Stimulated activated CD4-positive, alpha-beta T cell treated with anti-CD3 and anti-CD28 coated beads, Interleukin-2, amount 100 ng/mL, for 4 hours (primary cell): ENCODE measurements around the gene ZSCAN10.

Experiments
- DNase-seq: peaks from one replicate; pipeline ENCODE4 v3.0.0-alpha.2; 2020; ENCODE audit warnings: low read depth

ZSCAN10 gene

DNA sequence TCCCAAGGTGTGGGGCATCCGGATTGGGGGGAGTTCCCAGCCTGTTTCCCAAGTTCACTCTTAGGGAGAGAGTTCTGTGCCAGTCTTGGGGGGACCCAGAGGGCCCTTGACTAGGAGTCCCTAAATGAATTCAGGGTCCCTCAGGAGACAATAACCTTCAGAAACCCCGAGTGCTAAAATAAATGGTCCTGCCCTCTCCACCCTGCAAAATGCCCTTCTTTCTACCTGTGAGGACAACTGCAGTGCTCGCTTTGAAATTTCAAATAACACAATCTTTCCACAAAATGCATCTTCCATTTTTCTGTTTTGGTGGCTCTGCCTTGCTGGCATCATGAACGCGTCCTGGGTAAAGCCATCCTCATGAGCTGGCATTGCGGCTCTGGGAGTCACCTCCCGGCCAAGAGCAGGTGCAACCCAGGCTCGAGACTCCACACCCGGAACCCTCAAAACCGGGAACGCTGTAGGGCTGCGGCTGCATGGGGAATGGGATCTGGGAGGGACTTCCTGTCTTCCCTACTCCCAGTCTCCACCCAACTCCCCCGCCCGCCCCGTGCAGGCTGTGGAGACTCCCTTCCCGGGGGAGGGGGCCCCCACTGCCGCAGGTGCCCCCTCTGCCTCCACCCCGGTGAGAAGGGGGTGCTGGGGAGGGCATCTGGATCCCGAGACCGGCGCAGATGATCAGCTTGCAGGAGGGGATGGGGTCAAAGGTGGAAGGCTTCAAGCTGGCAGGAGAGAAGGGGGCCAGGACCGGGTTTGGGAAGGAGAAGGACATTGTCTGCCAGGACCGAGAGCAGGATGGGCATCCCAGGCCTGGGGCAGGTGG lies 13.2 kb upstream of the ZSCAN10 start, which contains the start of gene ZNF205:
Gene ZNF205, plus strand, starts transcription at position 529 of the 823 bp plus-strand sequence. CDS start 845 bp downstream, outside the sequence.
- no peak for DNase-seq

DNA sequence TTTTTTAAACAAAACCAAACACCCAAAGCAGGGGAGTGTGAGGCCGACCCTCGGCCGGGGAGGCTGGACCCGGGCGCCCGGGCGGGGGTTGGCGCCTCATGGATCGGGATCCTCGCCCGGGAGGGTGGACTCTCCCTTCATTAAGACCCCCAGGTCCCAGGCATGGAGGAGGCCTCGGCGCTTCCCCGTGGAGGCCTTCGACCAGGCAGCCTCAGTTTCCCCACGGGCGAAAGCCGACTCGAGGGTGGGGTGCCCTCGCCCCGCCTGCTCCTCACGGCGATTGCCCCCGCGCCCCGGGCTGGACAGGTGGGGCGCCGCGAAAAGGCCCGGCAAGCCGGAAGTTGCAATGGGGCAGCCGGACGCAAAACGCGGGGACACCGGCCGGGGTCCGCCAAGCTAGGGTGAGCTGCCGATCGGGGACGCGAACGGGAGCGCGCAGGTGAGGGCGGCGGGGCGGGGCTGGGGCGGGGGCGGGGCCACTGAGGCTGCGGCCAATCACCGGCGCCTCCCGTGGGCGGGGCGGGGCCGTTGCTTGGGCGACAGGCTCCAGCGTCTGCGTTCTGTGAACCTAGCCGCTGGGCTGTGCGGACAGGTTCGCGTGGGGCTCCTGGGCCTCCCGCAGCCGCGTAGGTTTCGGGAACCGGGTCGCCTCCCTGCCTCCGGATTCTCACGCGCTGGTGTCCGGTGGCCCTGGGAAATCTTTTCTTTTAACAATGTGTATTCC lies 7.3 kb upstream of the ZSCAN10 start:
- DNase-seq, result peak; percentile 83

DNA sequence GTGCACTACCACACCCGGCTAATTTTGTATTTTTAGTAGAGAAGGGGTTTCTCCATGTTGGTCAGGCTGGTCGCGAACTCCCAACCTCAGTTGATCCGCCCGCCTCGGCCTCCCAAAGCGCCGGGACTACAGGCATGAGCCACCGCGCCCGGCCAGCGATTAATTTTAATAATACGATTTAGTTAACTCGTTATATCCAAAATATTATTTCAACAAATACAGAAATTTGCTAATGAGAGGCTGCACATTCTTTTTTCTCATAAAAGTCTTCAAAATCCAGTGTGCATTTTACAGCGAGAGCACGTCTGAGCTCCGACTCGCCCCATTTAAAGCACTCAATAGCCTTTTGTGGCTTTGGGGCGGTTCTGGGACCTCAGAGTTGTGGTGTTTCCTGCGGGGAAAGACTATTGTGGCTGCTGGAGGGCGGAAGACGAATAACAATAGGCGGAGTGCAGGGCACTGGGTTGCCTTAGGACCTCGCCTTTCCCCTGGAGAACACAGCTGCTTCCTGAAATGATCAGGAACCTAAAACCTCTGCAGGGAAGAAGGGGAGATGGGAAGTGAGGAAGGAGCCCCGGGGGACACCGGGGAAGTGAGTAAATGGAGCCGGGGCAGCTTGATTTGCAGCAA lies 2.9 kb upstream of the ZSCAN10 start:
- no peak for DNase-seq

DNA sequence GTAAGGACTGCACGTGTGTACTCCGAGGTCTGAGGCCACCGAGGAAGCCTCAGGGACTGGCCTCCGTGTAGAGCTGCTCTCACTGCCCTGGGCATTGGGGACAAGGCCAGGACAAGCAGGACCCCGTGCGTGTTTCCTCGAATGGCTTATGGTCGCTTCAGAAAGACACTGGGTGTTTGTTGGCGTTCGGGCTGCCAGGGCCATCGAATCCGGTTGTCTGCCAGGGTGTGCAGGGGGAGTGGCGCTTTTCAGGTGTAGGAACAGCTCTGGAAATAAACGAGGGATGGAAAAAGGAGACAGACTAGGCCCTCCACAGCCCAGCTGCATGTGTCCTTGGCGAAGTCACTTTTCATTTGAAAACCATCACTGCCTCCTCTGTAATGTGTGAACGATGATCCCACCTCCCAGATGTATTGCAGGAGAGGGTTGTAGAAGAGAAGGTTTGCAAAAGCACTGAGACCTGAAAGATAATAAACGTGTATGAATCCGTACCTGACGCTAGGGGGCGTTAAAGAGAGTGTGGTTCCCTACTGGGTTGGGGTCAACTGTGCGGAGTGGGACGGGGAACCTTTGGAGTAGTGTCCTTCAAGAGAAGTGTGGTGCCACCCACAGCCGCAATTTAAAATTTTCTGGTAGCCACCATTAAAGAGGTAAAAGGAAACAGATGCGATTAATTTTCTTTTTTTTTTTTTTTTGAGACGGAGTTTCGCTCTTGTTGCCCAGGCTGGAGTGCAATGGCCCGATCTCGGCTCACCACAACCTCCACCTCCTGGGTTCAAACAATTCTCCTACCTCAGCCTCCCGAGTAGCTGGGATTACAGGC lies 2.1 kb upstream of the ZSCAN10 start:
- peak; percentile 29 for DNase-seq

DNA sequence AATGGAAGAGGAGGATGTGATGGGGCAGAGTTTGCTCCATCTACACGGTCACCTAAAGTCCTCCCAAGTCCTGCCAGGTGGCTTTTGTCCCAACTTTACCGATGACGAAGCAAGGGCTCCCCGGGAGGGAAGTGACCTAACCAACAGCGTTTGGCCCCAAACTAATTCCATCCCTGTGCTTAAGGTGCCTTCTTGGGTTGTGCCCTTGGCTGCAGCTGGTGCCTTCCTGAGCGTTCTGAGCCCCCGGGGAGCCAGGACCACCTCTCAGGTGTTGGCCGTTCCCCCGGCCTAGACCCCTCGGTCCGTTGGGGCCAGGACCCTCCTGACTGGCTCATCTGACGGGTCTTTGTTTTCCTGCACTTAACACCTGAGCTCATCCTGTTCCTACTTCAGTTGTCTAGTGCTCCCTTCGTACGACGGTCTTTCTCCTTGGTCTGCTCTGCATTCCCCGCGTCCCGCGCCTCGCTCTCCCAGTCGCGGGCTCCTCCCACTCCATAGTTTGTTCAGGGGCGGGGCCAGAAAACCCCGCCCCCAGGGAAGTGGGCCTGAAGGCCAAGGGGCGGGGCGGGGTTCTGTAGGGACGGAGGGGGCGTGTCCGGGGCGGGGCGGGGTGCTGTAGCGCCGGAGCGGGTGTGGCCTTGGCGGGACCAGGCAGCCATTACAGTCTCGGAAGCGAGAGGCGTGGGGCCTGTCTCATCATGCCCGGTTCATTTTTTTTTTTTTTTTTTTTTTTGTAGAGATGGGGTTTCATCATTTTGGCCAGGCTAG lies 822 bp upstream of the ZSCAN10 start:
- DNase-seq, result peak; percentile 91

DNA sequence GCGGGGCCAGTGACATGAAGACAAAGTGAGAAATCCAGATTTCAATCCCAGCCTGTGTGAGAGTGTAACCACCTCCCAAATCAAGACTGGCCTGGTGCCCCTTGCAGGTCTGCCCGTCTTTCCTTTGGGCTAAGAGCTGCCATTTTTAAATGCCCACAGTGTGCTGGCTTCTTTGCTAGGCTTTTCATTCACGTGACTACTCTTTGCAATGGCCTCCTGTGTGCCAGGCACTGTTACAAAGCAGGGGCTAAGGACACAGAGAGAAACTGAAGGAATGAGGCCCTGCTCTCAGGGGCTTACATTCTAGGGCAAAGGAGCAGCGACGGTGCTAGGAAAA lies 269 bp upstream of the ZSCAN10 start:
- no peak for DNase-seq

DNA sequence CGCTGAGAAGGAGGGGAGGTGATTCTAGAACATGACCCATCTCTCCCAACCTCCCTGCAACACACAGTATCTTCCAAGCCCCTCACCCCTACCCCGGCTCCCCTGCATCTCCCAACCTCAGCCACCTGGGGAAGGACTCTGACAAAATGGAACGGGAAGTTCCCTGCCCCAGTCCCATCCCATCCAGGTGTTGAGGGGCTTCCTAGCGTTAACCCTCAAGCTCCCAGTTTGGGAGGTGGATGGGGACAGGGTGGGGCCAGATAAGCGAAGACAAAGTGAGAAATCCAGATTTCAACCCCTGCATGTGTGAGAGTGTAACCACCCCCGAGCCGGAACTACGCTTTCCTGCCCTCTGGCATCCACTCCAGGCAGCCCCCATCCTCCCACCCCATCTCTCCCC lies 1.8 kb downstream of the ZSCAN10 start:
- no peak for DNase-seq

DNA sequence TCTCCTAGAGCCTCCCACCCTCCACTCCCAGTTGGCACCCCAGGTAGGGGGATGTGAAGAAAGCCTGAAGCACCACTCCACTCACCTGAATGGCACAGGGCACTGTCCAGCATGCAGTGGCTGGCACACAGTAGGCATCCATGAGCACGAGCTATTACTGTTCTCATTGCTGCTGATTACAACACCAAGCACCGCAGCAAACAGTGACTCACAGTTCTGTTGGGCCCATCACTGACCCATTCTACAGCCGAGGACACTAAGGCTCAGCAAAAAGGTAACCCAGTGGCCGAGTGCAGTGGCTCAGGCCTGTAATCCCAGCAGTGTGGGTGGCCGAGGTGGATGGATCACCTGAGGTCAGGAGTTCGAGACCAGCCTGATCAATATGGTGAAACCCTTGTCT lies 2.7 kb downstream of the ZSCAN10 start:
- no peak for DNase-seq

DNA sequence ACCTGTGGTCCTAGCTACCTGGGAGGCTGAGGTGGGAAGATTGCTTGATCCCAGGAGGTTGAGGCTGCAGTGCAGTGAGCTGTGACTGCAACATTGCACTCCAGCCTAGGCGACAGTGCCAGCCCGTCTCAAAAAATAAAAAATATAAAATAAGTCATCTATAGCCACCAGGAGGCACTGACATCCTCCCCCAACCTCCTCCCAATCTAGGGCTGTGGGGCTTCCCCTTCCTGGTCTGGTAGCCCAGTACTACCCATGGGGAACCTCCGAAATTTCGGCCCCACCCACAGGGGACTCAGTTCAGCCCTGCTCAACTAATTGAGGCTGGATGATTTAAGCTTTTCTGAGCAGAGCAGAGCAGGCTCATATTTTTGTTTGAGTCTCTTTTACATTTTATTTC lies 3.2 kb downstream of the ZSCAN10 start:
- peak; percentile 41 for DNase-seq

DNA sequence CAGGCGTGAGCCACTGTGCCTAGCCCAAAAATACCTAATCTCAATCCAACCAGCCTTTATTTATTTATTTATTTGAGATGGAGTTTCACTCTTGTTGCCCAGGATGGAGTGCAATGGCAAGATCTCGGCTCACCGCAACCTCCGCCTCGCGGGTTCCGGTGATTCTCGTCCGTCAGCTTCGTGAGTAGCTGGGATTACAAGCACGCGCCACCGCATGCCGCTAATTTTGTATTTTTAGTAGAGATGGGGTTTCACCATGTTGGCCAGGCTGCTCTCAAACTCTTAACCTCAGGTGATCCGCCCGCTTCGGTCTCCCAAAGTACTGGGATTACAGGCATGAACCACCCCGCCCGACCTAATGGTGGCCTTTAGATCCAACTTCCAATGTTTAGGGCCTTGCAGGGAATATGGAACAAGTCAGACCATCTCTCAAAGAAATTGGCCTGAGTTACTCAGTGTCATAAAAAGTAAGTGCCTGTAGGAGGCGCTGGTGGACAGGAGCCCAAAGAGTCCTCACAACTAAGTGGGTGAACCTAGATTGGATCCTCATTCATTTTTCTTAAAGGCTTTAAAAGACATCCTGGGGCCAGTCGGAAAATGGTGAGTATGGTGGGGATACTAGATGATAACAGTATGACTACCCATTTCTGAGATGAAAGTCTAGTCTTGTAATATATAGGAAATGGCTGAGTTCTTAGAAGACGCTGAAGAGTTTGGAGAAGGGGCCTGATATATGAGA lies 4.6 kb downstream of the ZSCAN10 start:
- peak; percentile 33 for DNase-seq

DNA sequence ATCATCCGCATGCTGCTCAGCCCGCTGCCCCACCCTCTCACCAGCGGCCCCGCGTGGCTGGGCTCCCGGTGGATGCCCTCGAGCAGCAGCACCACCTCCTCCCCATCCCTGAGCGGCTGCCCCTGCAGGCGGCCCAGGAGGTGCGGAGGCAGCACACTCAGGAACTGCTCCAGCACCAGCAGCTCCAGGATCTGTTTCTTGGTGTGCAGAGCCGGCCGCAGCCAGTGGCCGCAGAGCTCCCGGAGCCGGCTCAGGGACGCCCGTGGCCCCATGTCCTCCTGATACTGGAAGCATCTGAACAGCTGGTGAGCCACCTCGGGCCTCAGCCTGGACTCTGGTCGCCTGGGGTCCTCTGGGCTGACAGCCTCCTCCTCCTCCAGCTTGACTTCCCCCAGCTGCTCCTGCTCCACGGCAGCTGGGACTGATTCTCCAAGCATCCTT lies 6.6 kb downstream of the ZSCAN10 start:
- no peak for DNase-seq

DNA sequence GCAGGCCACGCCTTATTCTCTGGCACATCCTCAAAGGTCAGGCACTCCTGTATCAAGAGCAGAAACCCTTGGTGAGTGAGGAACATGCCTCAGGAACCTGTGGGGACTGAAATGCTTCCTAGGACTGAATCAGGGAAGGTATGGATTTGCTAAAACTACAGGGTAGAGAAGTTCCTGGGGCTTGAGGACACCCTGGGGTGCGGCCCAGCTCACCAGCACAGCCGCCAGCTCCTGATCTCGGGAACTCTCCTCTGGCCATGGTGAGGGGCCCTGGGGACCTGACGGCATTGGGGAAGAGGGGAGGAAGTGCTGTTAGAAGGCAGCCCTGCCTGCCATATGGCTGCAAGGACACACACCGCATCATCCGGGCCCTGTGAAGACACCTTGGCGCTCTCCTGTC lies 7.5 kb downstream of the ZSCAN10 start:
- no peak for DNase-seq

DNA sequence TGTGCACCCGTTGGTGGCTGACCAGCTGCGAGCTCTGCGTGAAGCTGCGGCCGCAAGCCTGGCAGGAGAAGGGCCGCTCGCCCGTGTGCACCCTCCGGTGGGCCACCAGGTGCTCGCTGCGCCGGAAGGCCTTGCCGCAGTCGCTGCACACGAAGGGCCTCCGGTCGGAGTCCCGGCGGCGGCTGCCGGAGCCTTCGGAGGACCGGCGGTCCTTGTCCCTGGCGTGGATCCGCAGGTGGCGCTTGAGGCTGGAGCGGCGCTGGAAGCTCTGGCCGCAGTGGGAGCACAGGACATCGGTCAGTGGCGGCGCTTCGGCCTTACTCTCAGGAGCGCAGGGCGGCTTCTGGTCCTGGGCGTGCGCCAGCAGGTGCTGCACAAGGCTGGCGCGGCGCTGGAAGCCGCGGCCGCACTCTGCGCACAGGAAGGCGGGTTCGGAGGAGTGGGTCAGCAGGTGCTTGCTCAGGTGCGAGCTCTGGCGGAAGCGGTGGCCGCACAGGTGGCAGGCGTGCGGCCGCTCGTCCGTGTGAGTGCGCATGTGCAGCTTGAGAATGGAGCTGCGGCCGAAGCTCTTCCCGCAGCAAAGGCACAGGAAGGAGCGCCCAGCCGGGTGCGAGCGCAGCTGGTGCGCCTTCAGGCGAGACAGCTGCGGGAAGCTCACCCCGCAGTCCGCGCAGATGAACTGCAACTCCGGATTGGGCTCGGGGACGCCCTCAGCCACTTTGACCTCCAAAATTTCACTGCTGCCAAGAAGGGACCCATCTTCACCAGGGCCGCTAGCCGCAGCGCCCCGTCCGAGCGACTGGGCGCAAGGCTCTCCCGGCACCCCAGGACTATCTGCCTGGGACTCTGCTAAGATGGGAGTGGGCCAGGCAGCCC lies 9.1 kb downstream of the ZSCAN10 start:
- no peak for DNase-seq

DNA sequence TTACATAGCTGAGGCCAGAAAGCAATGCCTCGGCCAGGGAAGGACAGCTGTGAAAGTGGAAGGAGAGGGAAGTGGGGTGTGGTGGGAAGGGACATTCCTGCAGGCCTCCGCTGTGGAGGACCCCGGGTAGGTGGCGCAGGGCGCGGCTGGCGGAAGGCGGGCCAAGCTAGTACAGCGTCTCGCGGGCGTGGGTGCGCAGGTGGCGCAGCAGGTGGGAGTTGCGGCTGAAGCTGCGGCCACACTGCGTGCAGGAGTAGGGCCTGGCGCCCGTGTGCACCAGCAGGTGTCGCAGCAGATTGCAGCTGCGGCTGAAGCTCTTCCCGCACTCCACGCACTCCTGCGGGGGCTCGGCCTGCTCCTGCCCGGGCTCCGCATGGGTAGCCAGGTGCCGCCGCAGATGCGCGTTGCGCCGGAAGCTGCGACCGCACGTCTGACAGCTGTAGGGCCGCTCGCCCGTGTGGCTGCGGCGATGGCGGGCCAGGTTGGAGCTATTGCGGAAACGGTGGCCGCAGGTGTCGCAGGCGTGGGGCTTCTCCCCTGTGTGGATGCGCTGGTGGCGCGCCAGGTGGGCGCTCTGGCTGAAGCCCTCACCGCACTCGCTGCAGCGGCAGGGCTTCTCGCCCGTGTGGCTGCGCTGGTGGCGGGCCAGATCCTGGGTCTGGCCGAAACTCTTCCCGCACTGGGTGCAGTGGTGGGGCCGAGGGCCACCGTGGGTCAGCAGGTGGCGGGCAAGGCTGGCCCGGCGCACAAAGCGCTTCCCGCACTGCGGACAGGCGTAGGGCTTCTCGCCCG lies 10.0 kb downstream of the ZSCAN10 start:
- no peak for DNase-seq

DNA sequence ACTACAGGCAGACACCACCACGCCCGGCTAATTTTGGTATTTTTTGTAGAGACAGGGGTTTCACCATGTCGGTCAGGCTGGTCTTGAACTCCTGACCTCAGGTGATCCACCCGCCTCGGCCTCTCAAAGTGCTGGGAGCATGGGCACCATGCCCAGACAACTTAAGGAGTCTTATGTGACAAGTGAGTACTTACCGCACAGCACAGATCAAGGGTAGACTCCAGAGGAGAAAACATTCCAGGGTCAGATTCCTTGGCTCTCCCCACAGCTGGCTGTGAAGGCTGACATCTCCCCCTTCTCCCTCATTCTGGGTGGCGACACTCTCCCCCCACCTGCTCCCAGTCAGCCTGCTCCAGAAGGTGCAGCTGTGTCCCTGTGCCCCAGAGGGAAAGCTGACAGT lies 10.6 kb downstream of the ZSCAN10 start:
- no peak for DNase-seq

DNA sequence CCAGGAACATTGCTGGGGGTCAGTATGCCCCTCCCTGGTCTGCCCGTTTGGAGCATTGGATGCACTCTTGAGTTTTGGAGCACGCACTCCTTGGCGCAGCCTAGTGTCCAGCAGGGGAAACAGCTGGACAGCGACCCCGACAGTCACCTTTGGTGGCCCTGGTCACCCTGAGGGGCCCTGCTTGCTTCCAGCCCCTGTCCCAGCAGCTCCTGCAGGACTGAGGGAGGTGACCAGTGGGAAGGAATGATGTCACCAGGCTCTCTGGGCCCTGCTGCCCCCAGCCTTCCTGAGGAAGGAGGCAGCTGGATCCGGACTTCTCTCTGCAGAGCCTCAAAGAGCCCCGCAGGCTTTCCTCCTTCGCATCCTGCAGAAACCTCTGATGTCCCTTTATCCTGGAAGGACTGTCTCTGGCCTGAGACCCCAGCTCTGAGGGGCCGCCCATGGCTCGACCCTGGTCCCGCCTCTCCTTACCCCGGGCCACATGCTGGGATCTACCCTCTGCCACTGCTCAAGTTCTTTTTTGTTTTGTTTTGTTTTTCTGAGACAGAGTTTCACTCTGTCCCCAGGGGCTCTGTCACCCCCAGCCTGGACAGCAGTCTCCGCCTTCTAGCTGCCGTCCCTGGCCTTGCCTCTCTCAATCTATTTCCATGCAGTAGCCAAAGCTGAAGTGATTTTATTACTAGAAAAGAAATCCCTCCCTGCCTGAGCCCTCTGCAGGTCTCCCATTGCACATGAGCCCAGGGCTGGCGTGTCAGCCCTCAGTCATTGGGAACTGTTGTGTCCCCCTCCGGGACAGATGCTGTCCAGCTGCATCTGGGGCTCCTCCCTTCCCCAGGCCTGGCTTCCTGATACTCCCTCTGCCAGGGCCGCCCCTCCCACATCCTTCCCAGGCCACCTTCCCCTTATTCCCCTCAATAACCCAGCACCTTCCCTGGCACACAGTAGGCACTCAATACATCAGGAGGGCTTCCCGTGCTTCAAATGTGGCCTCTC lies 11.6 kb downstream of the ZSCAN10 start:
- no peak for DNase-seq

DNA sequence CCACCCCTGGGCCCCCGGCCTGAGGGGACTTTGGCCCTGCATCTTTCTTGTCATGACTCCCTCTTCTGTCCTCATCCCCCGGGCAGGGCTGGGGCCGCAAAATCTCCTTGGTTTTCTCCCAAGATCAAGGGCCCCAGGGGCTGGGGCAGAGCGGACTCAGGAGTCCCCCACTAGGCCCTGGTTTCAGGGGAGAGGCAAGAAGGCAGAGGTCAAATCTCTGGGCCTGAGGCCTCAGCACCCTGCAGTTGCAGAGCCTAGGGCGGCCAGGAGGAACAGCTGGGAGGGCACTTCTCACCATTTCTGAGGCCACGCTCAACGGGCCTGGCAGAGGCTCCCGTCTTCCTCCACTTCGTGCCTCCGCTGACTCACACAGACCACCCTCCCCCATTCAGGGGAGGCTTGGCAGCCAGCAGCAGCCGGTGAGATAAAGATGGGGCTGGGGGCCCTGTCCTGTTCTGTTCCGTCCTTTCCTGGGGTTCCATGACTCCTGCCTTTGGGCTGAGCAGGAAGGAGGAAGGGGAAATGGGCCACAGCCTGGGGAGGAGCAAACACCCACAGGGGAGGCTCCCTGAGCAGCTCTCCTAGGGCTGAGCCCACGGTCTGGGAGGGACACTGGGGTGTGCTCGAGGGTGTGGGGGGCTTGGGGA lies 12.4 kb downstream of the ZSCAN10 start:
- no peak for DNase-seq
